NAMALWA (cell line): ENCODE data around the gene SMAD7.

ENCODE experiments used
- DNase-seq: peaks from one replicate; pipeline ENCODE4 v3.0.0-alpha.2; 2015; ENCODE audit warnings: low spot score

Gene SMAD7

GRCh38 chr18:48893608-48894600 lies 56.9 kb downstream of the SMAD7 start:
- DNase-seq: no peak

GRCh38 chr18:48893061-48893607 lies 57.6 kb downstream of the SMAD7 start:
- no peak for DNase-seq

GRCh38 chr18:48892146-48892855 lies 58.5 kb downstream of the SMAD7 start:
- DNase-seq: no peak

- no peak for DNase-seq
Observed at GRCh38 chr18:48891721-48892120, 59.0 kb downstream of the SMAD7 start.

- DNase-seq: no peak
Observed at GRCh38 chr18:48889981-48890762, 60.6 kb downstream of the SMAD7 start.

GRCh38 chr18:48889115-48889941 lies 61.4 kb downstream of the SMAD7 start:
- DNase-seq: no peak

- no peak for DNase-seq
Observed at GRCh38 chr18:48888773-48889080, 62.0 kb downstream of the SMAD7 start.

GRCh38 chr18:48887905-48888772 lies 62.6 kb downstream of the SMAD7 start:
- no peak for DNase-seq

GRCh38 chr18:48887294-48887904 lies 63.4 kb downstream of the SMAD7 start:
- DNase-seq: no peak

- no peak for DNase-seq
Observed at GRCh38 chr18:48886520-48887293, 64.1 kb downstream of the SMAD7 start.

- DNase-seq: no peak
Observed at GRCh38 chr18:48885924-48886400, 64.8 kb downstream of the SMAD7 start.

GRCh38 chr18:48885266-48885923 lies 65.4 kb downstream of the SMAD7 start:
- DNase-seq: no peak

- DNase-seq: no peak
Observed at GRCh38 chr18:48884771-48885170, 66.0 kb downstream of the SMAD7 start.

GRCh38 chr18:48884306-48884705 lies 66.5 kb downstream of the SMAD7 start:
- DNase-seq: no peak

- no peak for DNase-seq
Observed at GRCh38 chr18:48882379-48882778, 68.4 kb downstream of the SMAD7 start.

GRCh38 chr18:48880931-48881330 lies 69.8 kb downstream of the SMAD7 start:
- DNase-seq: no peak

GRCh38 chr18:48879008-48879431 lies 71.7 kb downstream of the SMAD7 start:
- DNase-seq: no peak

- no peak for DNase-seq
Observed at GRCh38 chr18:48878471-48878870, 72.3 kb downstream of the SMAD7 start.
